MCF 10A (cell line): ENCODE measurements around the gene IPO9. TPM values are rescaled to one million over a fixed set of nuclear protein-coding genes. Genes with fewer than 3 reads are reported as not detected.

Experiments used
- BruUV-seq: library from RNA; stranded (reverse); fragments of 400-500 nt; replicated peaks from 2 replicates; lab custom pipeline; 2021; lab: Mats Ljungman, UMichigan
- CTCF ChIA-PET: fragments of 300-600 bp; sonication (Branson Sonifier 250); formaldehyde crosslinking; extraction: SDS; loops from one replicate; lab custom pipeline; 2021; ENCODE audit warnings: antibody characterized with exemption, inconsistent platforms; lab: Yijun Ruan, JAX
- POLR2A ChIA-PET: fragments of 300-600, 350-650 bp; sonication (Branson Sonifier 250); formaldehyde crosslinking; extraction: SDS; loops from one replicate; lab custom pipeline; 2020; ENCODE audit warnings: antibody characterized with exemption, inconsistent platforms; lab: Yijun Ruan, JAX
- DNase-seq: peaks from one replicate; pipeline ENCODE4 v3.0.0-alpha.2; 2018; ENCODE audit not compliant: unreplicated experiment
- H3K27ac Mint-ChIP-seq: one replicate; pipeline ENCODE4 v1.8.0; 2022; ENCODE audit warnings: mild to moderate bottlenecking, low read depth, mixed read lengths; ENCODE audit not compliant: unreplicated experiment
- H3K27me3 Mint-ChIP-seq: one replicate; pipeline ENCODE4 v1.8.0; 2022; ENCODE audit warnings: mixed read lengths; ENCODE audit not compliant: insufficient read depth, unreplicated experiment
- H3K36me3 Mint-ChIP-seq: one replicate; pipeline ENCODE4 v1.8.0; 2022; ENCODE audit warnings: mild to moderate bottlenecking, moderate library complexity, mixed read lengths; ENCODE audit not compliant: insufficient read depth, unreplicated experiment
- H3K4me1 Mint-ChIP-seq: one replicate; pipeline ENCODE4 v1.8.0; 2022; ENCODE audit warnings: mixed read lengths; ENCODE audit not compliant: insufficient read depth, unreplicated experiment
- H3K4me3 Mint-ChIP-seq: one replicate; pipeline ENCODE4 v1.8.0; 2022; ENCODE audit warnings: mild to moderate bottlenecking, moderate library complexity, mixed read lengths; ENCODE audit not compliant: unreplicated experiment
- H3K9me3 Mint-ChIP-seq: one replicate; pipeline ENCODE4 v1.8.0; 2022; ENCODE audit warnings: mixed read lengths; ENCODE audit not compliant: unreplicated experiment
- CTCF ChIP-seq: fragments of 200-600 bp; IDR thresholded peaks from one replicate; pipeline ENCODE4 v1.8.0; 2022; ENCODE audit warnings: antibody characterized with exemption, mild to moderate bottlenecking; ENCODE audit not compliant: unreplicated experiment
- intact Hi-C: fragments of 100-400 bp; cut with micrococcal nuclease; formaldehyde crosslinking; loops from 2 replicates; pipeline ENCODE4 v1.14.1; 2022
- total RNA-seq: library from RNA; stranded (reverse); gene quantifications from 2 replicates; pipeline ENCODE4 v1.2.3, GENCODE V29; 2022

The IPO9 gene
- total RNA-seq, 1 experiment from 2014 or later: 117 TPM

GRCh38 chr1:201845331-201846083 lies 16.6 kb downstream of the IPO9 start:
- Mint-ChIP-seq H3K9me3 (no peaks in the 10 kb centered on the region), H3K36me3 (peaks cover 59% of the 10 kb centered on the region), H3K4me3 (no peak overlapping the region), H3K27ac (no peak overlapping the region), H3K27me3 (no peaks in the 10 kb centered on the region), H3K4me1 (peaks cover 55% of the 10 kb centered on the region)
- ChIA-PET CTCF (interaction anchor here (0.6 to 2.1 kb wide), 17 partner anchors 9 to 289 kb away, joined by 3 to 8 read pairs (median 4); partner anchors contain the start of gene IPO9), POLR2A (interaction anchor here (1.0 to 8.2 kb wide), 6 partner anchors 8 to 137 kb away, joined by 3 to 78 read pairs (median 6); partner anchors contain the start of genes IPO9 and RNPEP)
- no TSS peak for BruUV-seq
- no peak for DNase-seq
- intact Hi-C loops: no loop called here
- no peak for TF ChIP-seq CTCF

- CTCF ChIA-PET: interaction anchor here (0.5 to 3.2 kb wide), 16 partner anchors 9 to 265 kb away, joined by 3 to 27 read pairs (median 4); partner anchors contain the start of gene IPO9
- intact Hi-C loops: no loop called here
- peak overlapping the region; percentile 46 for H3K27ac Mint-ChIP-seq
- no peaks in the 10 kb centered on the region for H3K9me3 Mint-ChIP-seq
- H3K4me3 Mint-ChIP-seq: no peak overlapping the region
- no TSS peak for BruUV-seq
- TF ChIP-seq CTCF: no peak
- peaks cover 62% of the 10 kb centered on the region for H3K36me3 Mint-ChIP-seq
- H3K27me3 Mint-ChIP-seq: no peaks in the 10 kb centered on the region
- POLR2A ChIA-PET: interaction anchor here (0.7 to 8.2 kb wide), 9 partner anchors 10 to 324 kb away, joined by 3 to 78 read pairs (median 3); partner anchors contain the start of genes IPO9 and TIMM17A
- H3K4me1 Mint-ChIP-seq: peaks cover 50% of the 10 kb centered on the region
- no peak for DNase-seq
Measured at GRCh38 chr1:201847150-201847549, 18.2 kb downstream of the IPO9 start.

- Mint-ChIP-seq H3K36me3 (peaks cover 73% of the 10 kb centered on the region), H3K4me3 (no peak overlapping the region), H3K4me1 (peaks cover 43% of the 10 kb centered on the region), H3K9me3 (no peaks in the 10 kb centered on the region), H3K27ac (peak overlapping the region; percentile 46), H3K27me3 (no peaks in the 10 kb centered on the region)
- DNase-seq: no peak
- TF ChIP-seq CTCF: no peak
- ChIA-PET POLR2A (interaction anchor here (0.7 to 8.2 kb wide), 11 partner anchors 8 to 124 kb away, joined by 3 to 78 read pairs (median 15); partner anchors contain the start of genes IPO9 and TIMM17A), CTCF (interaction anchor here (0.6 to 3.2 kb wide), 21 partner anchors 9 to 441 kb away, joined by 3 to 27 read pairs (median 4); partner anchors contain the start of gene IPO9)
- intact Hi-C loops: no loop called here
- BruUV-seq: no TSS peak
Measured at GRCh38 chr1:201848230-201848629, 19.3 kb downstream of the IPO9 start.
